HL-60 (cell line): ENCODE results near the gene ADAM19.
A peak's percentile ranks its signal among the peaks of the same experiment; 100 is the strongest.

Experiments
- DNase-seq, 2 experiments: peaks; one replicate each; pipeline ENCODE4 v3.0.0-alpha.2; 2010 to 2020; ENCODE audit warnings: low read depth in 1 of 2, low spot score in 1 of 2
- H3K27ac ChIP-seq: fragments of 250-450 bp; sonication (Bioruptor Pico); replicated peaks from 2 replicates; pipeline ENCODE4 v1.5.1; 2020; ENCODE audit warnings: mild to moderate bottlenecking, moderate library complexity
- H3K27me3 ChIP-seq: fragments of 250-450 bp; sonication (Bioruptor Pico); 2 replicates; pipeline ENCODE4 v1.5.1; 2021; ENCODE audit warnings: mild to moderate bottlenecking, moderate library complexity; ENCODE audit not compliant: insufficient read depth, poor library complexity, severe bottlenecking
- H3K4me3 ChIP-seq: replicated peaks from 2 replicates; pipeline ENCODE4 v1.5.1; 2011; ENCODE audit warnings: mild to moderate bottlenecking, control low read depth, low read length; ENCODE audit not compliant: insufficient read depth
- CTCF ChIP-seq: IDR thresholded peaks from one replicate; pipeline ENCODE4 v1.5.1; 2011; ENCODE audit warnings: low read length, control low read depth, inconsistent platforms; ENCODE audit not compliant: insufficient read depth
- GABPA ChIP-seq: IDR thresholded peaks from 2 replicates; pipeline ENCODE4 v1.6.1; 2012; ENCODE audit warnings: low read depth
- POLR2AphosphoS5 ChIP-seq: IDR thresholded peaks from 2 replicates; pipeline ENCODE4 v1.6.1; 2012; ENCODE audit warnings: low read depth
- REST ChIP-seq: IDR thresholded peaks from 2 replicates; pipeline ENCODE4 v1.6.1; 2012; ENCODE audit warnings: low read depth; ENCODE audit not compliant: insufficient replicate concordance
- SPI1 ChIP-seq: IDR thresholded peaks from 2 replicates; pipeline ENCODE4 v1.6.1; 2012; ENCODE audit warnings: low read depth, mild to moderate bottlenecking, borderline replicate concordance

ADAM19 gene

GRCh38 chr5:157446412-157446935, 129.1 kb downstream of the ADAM19 start:
- DNase-seq: peak in 1 of 2 experiments; percentile 51
- no peak overlapping the region for H3K27ac ChIP-seq
- H3K4me3 ChIP-seq: no peak overlapping the region
- TF ChIP-seq POLR2AphosphoS5 (no peak), REST (no peak), GABPA (no peak), CTCF (no peak), SPI1 (no peak)
- no peaks in the 10 kb centered on the region for H3K27me3 ChIP-seq

GRCh38 chr5:157445745-157446411, 129.7 kb downstream of the ADAM19 start:
- TF ChIP-seq CTCF (no peak), SPI1 (no peak)
- DNase-seq: no peak
- no peak overlapping the region for H3K4me3 ChIP-seq
- H3K27me3 ChIP-seq: no peaks in the 10 kb centered on the region
- no peak overlapping the region for H3K27ac ChIP-seq

- TF ChIP-seq REST (no peak), GABPA (no peak), POLR2AphosphoS5 (no peak), SPI1 (no peak), CTCF (no peak)
- H3K4me3 ChIP-seq: no peak overlapping the region
- no peak overlapping the region for H3K27ac ChIP-seq
- no peak for DNase-seq
- H3K27me3 ChIP-seq: no peaks in the 10 kb centered on the region
These were observed 131.4 kb downstream of the ADAM19 start for GRCh38 chr5:157444224-157444623.

GRCh38 chr5:157443041-157443549, 132.5 kb downstream of the ADAM19 start:
- no peaks in the 10 kb centered on the region for H3K27me3 ChIP-seq
- no peak for TF ChIP-seq REST
- H3K4me3 ChIP-seq: no peak overlapping the region
- no peak overlapping the region for H3K27ac ChIP-seq
- no peak for DNase-seq
